HG02970 (cell line): ENCODE measurements around the gene NHERF1.

ENCODE experiments used
- ATAC-seq: cut with Tn5 transposase; IDR thresholded peaks from one replicate; pipeline ENCODE4 v1.9.1; 2021; ENCODE audit warnings: mild to moderate bottlenecking, moderate library complexity, moderate number of reproducible peaks; ENCODE audit not compliant: unreplicated experiment, low FRiP score

The NHERF1 gene

GRCh38 chr17:74804683-74805082 is 56.3 kb downstream of the NHERF1 start:
- ATAC-seq, result no peak

- no peak for ATAC-seq
Measured at GRCh38 chr17:74805591-74805991, 57.2 kb downstream of the NHERF1 start.

- no peak for ATAC-seq
Measured at GRCh38 chr17:74806334-74806733, 57.9 kb downstream of the NHERF1 start.

DNA sequence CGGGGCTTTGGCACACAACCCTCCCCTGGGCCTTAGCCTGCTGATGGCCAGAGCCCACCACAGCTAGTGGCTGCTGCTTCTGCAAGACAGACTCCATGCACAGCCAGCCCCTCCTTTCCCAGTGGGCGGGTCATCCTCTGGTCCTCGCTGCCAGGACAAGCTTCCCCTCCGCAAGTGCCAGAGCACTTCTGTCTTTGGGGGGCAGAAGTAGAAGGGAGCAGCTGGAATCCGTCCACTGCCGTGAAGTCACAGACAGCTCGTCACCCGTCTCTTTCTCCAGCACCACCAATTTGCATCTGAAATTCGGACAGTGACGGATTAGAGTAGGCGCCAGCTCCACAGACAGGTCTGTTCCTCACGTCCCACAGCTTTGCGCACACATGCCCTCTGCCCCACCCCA is 59.0 kb downstream of the NHERF1 start:
- no peak for ATAC-seq

DNA sequence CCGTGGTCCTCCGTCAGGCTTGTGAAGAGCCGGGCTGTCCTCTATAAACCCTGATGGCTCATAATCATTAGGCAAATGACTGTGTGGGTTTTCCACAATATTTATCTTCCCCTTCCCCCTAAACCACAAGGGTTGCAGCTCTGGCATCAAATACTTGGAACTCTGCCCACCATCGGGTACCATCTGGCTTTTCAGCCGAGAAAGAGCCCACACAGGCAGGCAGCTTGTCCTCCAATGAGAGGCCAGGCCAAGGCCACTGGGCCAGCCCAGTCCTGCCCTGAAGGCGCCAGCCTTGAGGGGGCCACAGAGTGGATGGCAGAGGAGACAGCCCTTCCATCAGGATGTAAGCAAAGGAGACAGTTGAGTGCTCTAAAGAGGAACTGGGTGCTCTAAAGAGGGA is 59.5 kb downstream of the NHERF1 start:
- ATAC-seq, result no peak

DNA sequence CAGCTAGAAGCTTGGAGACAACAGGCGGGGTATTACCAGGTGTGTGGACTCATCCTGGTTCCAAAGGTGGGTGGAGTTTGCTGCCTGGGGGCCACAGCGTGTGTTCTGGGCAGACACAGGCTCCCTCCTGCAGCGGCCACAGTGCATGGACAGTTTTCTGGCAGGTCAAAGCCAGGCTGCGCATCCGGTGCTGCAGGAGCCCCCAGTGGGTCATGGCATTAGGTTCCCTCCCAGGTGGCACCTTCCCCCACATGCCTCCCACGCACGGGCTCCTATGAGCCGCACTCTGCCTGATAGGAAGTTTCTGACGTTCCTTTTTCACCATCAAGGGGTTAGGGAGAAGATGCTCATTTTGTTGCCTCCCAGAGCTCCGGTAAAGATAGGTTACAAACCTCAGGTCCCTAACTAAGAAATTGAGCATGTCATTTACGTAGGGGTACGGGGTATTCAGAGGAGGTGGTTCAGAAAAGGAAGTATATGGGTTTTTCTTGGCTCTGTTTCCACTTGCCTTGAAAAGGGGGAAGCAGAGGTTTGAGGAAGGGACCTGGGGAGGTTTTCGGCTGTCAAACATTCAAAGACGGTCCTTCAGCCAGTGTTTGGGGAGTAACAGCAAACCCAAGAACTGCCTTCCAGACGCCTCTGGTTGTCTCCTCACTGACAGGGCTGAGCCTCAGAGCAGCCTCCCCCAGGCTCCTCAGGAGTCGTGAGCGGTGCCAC is 60.4 kb downstream of the NHERF1 start:
- ATAC-seq, result no peak

- ATAC-seq, result no peak
Measured at GRCh38 chr17:74810699-74811485, 62.5 kb downstream of the NHERF1 start.

DNA sequence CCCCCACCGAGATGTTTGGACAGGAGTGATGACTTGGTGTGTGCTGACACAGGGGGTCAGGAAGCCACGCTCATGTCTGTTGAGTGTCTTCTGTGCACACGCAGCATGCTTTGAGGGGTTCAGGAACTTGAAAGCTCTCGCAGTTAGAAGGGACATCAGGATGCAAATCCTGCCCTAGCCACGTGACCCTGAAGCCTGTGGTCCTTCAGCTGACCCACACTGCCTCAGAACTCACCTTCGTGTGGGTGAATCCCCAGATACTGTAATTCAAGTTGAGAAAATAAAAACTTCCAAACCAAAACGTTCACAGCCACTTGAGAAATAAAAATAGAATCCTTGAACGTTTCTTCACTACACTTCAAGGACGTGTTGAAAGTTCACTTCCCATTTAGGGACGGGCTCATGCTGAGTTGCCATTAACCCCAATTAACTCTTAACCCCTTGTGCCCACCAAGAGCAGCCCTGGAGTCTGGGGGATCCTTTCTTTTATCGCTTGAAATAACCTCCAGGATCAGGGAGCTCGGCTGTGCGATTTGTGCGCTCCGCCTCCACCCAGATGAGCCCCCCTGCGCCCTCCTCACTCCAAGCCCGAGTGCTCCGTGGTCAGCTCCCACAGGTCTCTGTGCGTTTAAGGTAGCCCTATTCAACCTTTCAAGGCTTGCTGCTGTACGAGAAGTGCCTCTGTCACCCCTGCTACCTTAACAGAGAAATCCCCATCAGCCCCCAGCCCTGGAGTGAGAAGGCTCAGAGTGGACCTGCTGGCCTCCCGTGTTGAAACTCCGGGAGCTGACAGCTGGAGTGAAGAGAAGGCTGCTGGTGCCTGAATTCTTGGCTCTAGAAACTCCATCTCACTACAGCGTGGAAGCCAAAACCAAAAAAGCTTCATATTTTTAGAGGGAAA is 63.9 kb downstream of the NHERF1 start:
- no peak for ATAC-seq

- no peak for ATAC-seq
Measured at GRCh38 chr17:74814453-74814852, 66.0 kb downstream of the NHERF1 start.

- ATAC-seq, result no peak
Measured at GRCh38 chr17:74815067-74815466, 66.6 kb downstream of the NHERF1 start.

GRCh38 chr17:74815550-74816370 is 67.3 kb downstream of the NHERF1 start:
- no peak for ATAC-seq

- no peak for ATAC-seq
Measured at GRCh38 chr17:74816905-74817620, 68.6 kb downstream of the NHERF1 start.

DNA sequence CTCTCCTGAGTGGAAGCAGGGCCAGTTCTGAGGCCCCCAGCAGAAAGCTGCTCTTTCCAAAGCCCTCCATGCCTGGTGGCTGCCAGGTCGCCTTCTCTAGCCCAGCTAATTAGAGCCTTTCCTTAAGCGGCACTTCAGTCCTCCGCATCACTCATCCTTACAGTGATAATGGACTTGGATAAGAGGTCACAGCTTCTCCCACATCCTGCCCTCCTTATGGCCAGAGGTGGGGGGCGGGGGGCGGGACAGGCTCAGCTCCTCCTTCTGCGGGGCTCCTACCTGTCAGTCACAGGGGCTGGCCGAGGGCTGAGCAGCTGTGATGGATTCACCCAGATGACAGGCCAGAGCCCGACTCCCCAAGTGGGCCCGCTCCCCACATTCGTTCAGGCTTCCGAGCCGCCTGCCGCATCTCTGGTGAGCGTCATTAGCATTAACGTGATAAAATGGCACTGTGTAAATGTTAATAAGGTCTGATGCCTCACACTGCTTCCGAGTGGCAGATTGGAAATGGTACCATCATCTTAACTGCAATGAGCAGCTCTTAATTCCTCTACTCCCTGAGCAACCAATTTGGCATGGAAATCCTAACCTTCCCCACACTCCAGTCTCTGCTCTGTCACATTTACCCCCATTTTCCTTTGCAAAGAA is 70.0 kb downstream of the NHERF1 start:
- no peak for ATAC-seq
